ENCODE data around the gene COQ10A. TPM values are rescaled to one million over a fixed set of nuclear protein-coding genes. Genes with fewer than 3 reads are reported as not detected.

COQ10A gene
- total RNA-seq, 1 experiment from 2014 or later: 26.1 TPM

GRCh38 chr12:56267443-56268071 lies 815 bp downstream of the COQ10A start:
- WGBS (ENCODE audit: extremely low coverage, insufficient read length, low lambda C conversion rate): no CpG with 5 or more reads among the region's 21 CpGs
- Histone ChIP-seq H2BK120ac (ENCODE audit: low read depth, low read length, poor library complexity, severe bottlenecking) (no peak overlapping the region), H4K91ac (ENCODE audit: insufficient read length, low read depth, low read length) (no peak overlapping the region), H3K4ac (ENCODE audit: low read depth, low read length) (no peak overlapping the region), H3K27me3 (ENCODE audit: insufficient read depth, low read length) (no peaks in the 10 kb centered on the region), H4K8ac (replicated peaks; ENCODE audit: insufficient read length, low read depth, low read length) (no peak overlapping the region), H3K18ac (ENCODE audit: insufficient read length, low read depth, low read length) (no peak overlapping the region), H3K23ac (ENCODE audit: insufficient read length, low read depth, low read length) (no peak overlapping the region), H2AFZ (ENCODE audit: low read length) (no peak overlapping the region), H2BK12ac (ENCODE audit: insufficient read length, low read depth, low read length) (no peak overlapping the region), H2BK5ac (ENCODE audit: insufficient read length, low read length) (no peak overlapping the region), H2BK20ac (ENCODE audit: low read depth, low read length, poor library complexity, severe bottlenecking) (no peak overlapping the region), H3K9me3 (ENCODE audit: control insufficient read depth, low read depth, low read length) (no peaks in the 10 kb centered on the region), H3K79me1 (ENCODE audit: insufficient read depth, low read depth, low read length, poor library complexity, severe bottlenecking) (no peaks in the 10 kb centered on the region), H3K14ac (ENCODE audit: insufficient read depth, low read length) (no peak overlapping the region), H4K5ac (ENCODE audit: insufficient read length, low read depth, low read length) (no peak overlapping the region), H3K4me1 (ENCODE audit: insufficient read depth, low read length) (no peaks in the 10 kb centered on the region), H3K56ac (ENCODE audit: insufficient read length, low read depth, low read length) (no peak overlapping the region), H4K20me1 (ENCODE audit: control insufficient read depth, insufficient read depth, insufficient read length) (no peaks in the 10 kb centered on the region), H3K27ac (ENCODE audit: insufficient read length, low read depth, low read length) (no peak overlapping the region), H3K79me2 (ENCODE audit: insufficient read depth, low read length) (no peaks in the 10 kb centered on the region), H3K9ac (ENCODE audit: extremely low read depth, insufficient read length, low read length) (peak overlapping the region; percentile 18), H3T11ph (ENCODE audit: low read length) (no peak overlapping the region), H3K4me2 (ENCODE audit: insufficient read depth, insufficient read length, low read length) (peak overlapping the region; percentile 66), H3K23me2 (ENCODE audit: insufficient read length, low read depth, low read length, poor library complexity, severe bottlenecking) (peaks cover 3% of the 10 kb centered on the region), H2AK5ac (ENCODE audit: insufficient read length, low read length) (no peak overlapping the region), H2BK15ac (ENCODE audit: low read depth, low read length) (no peak overlapping the region)
- H3K27me3 Mint-ChIP-seq (ENCODE audit: low read depth): no peaks in the 10 kb centered on the region
- TF ChIP-seq CTCF (conservative IDR thresholded peaks at IDR 0.05): no peak
- peaks cover 11 to 15% of the 10 kb centered on the region in 2 experiments for H3K4me1 Mint-ChIP-seq
- no peaks in the 10 kb centered on the region; a peak in 1 of 5 replicates for H3K9me3 Mint-ChIP-seq
- H3K27ac Mint-ChIP-seq: peak overlapping the region in 2 of 3 experiments; percentile 28 to 59; a peak in 2 of 7 replicates
- H3K36me3 Mint-ChIP-seq (ENCODE audit: insufficient read depth in 1 of 3, low read depth in 3 of 3): peaks cover 19 to 38% (median 29%) of the 10 kb centered on the region in 3 experiments; a peak in 6 of 7 replicates
- peak; percentile 58 for DNase-seq
- H3K4me3 Mint-ChIP-seq: peak overlapping the region; percentile 85 to 89
